HUES48 (cell line): ENCODE data around the gene RAB6C.
A peak's percentile ranks its signal among the peaks of the same experiment; 100 is the strongest.
"Not testable (repeated sequence)": the region's sequence is repeated elsewhere in the genome, so short reads cannot be mapped to it uniquely, and the experiment has no call there.

Source experiments
- H3K27ac ChIP-seq: one replicate; pipeline ENCODE4 v1.7.0; 2013; ENCODE audit warnings: low read depth, low read length, inconsistent platforms
- H3K27me3 ChIP-seq: 2 replicates; pipeline ENCODE4 v1.6.1; 2013; ENCODE audit warnings: mild to moderate bottlenecking, low read length; ENCODE audit not compliant: control insufficient read depth, insufficient read depth
- H3K36me3 ChIP-seq: 2 replicates; pipeline ENCODE4 v1.6.1; 2013; ENCODE audit warnings: low read length; ENCODE audit not compliant: control insufficient read depth, insufficient read depth
- H3K4me1 ChIP-seq: 2 replicates; pipeline ENCODE4 v1.6.1; 2013; ENCODE audit warnings: mild to moderate bottlenecking, low read length; ENCODE audit not compliant: control insufficient read depth, insufficient read depth
- H3K4me3 ChIP-seq: 2 replicates; pipeline ENCODE4 v1.5.1; 2013; ENCODE audit warnings: mild to moderate bottlenecking, low read depth, low read length
- H3K9ac ChIP-seq: 2 replicates; pipeline ENCODE4 v1.6.1; 2013; ENCODE audit warnings: mild to moderate bottlenecking, low read depth, low read length, moderate library complexity
- H3K9me3 ChIP-seq: 2 replicates; pipeline ENCODE4 v1.6.1; 2013; ENCODE audit warnings: low read length; ENCODE audit not compliant: control insufficient read depth, insufficient read depth

The RAB6C gene

DNA sequence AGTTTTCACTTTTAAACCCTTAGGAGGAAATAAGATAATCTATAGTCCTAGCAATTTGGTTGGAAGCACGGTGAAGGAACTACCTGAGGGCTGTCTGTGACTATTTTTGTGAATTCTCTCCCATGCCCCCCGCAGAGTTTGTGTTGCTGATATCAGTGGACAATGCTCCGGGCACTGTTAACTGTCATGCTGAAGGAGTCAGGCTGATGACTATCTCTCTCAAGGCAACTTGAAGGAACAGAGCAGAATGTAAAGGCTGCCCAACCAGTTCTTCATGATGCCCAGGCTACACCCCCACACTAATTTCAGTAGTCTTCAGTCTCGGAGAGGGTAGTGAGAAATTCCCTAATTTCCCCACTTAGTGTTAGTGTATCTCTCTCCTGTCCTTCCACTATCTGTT is 21.6 kb upstream of the RAB6C start:
- no peaks in the 10 kb centered on the region for H3K4me1 ChIP-seq
- H3K9ac ChIP-seq: no peak overlapping the region
- no peak overlapping the region for H3K4me3 ChIP-seq
- H3K27me3 ChIP-seq: no peaks in the 10 kb centered on the region
- no peak overlapping the region for H3K27ac ChIP-seq
- H3K36me3 ChIP-seq: no peaks in the 10 kb centered on the region
- no peaks in the 10 kb centered on the region for H3K9me3 ChIP-seq

- H3K27me3 ChIP-seq, H3K4me1 ChIP-seq, H3K27ac ChIP-seq, H3K4me3 ChIP-seq, H3K36me3 ChIP-seq, H3K9ac ChIP-seq, H3K9me3 ChIP-seq: not testable (repeated sequence)
Observed at GRCh38 chr2:129958736-129959135, 20.7 kb upstream of the RAB6C start.

- H3K27ac ChIP-seq, H3K4me1 ChIP-seq, H3K36me3 ChIP-seq, H3K9ac ChIP-seq, H3K27me3 ChIP-seq, H3K4me3 ChIP-seq, H3K9me3 ChIP-seq: not testable (repeated sequence)
Observed at GRCh38 chr2:129968605-129969004, 10.9 kb upstream of the RAB6C start.

- peaks cover 22% of the 10 kb centered on the region for H3K27me3 ChIP-seq
- no peak overlapping the region for H3K27ac ChIP-seq
- H3K4me1 ChIP-seq: no peaks in the 10 kb centered on the region
- no peak overlapping the region for H3K4me3 ChIP-seq
- no peak overlapping the region for H3K9ac ChIP-seq
- H3K9me3 ChIP-seq: no peaks in the 10 kb centered on the region
- H3K36me3 ChIP-seq: no peaks in the 10 kb centered on the region
Observed at GRCh38 chr2:129975016-129975774, 4.3 kb upstream of the RAB6C start.

- H3K9ac ChIP-seq, H3K36me3 ChIP-seq, H3K4me1 ChIP-seq, H3K9me3 ChIP-seq, H3K4me3 ChIP-seq, H3K27ac ChIP-seq: not testable (repeated sequence)
- peaks cover 35% of the 10 kb centered on the region for H3K27me3 ChIP-seq
Observed at GRCh38 chr2:129976969-129977368, 2.5 kb upstream of the RAB6C start.

- H3K9ac ChIP-seq: no peak overlapping the region
- H3K9me3 ChIP-seq: no peaks in the 10 kb centered on the region
- no peaks in the 10 kb centered on the region for H3K36me3 ChIP-seq
- no peak overlapping the region for H3K4me3 ChIP-seq
- H3K27ac ChIP-seq: no peak overlapping the region
- H3K4me1 ChIP-seq: no peaks in the 10 kb centered on the region
- peaks cover 35% of the 10 kb centered on the region for H3K27me3 ChIP-seq
Observed at GRCh38 chr2:129977986-129978385, 1.5 kb upstream of the RAB6C start.

GRCh38 chr2:129980246-129980645 is 780 bp downstream of the RAB6C start:
- H3K4me3 ChIP-seq: peak overlapping the region; percentile 42
- H3K9ac ChIP-seq, H3K27ac ChIP-seq, H3K4me1 ChIP-seq, H3K36me3 ChIP-seq, H3K9me3 ChIP-seq: not testable (repeated sequence)
- H3K27me3 ChIP-seq: peaks cover 35% of the 10 kb centered on the region

- H3K4me1 ChIP-seq, H3K36me3 ChIP-seq, H3K9ac ChIP-seq, H3K9me3 ChIP-seq, H3K27ac ChIP-seq, H3K4me3 ChIP-seq: not testable (repeated sequence)
- H3K27me3 ChIP-seq: peaks cover 35% of the 10 kb centered on the region
Observed at GRCh38 chr2:129981689-129982088, 2.2 kb downstream of the RAB6C start.

DNA sequence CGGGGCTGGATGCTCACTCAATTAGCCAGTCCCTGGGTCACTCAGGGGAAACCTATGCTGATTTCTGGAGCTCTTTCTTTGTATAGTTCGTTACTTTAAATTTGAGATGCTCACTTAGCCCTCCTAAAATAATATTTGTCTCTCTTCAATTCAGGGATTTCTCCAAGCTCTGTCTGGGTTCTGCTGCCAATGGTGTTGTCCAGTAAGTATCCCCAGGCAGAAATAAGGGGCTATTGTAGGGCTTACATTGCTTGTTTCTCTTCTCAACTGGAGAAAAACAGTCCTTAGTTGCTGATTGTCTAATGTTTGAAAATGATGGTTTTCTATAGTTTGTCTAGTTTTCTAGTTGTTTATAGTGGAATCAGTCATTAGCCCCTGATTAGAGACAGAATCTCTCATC is 5.0 kb downstream of the RAB6C start:
- H3K9ac ChIP-seq: no peak overlapping the region
- no peaks in the 10 kb centered on the region for H3K36me3 ChIP-seq
- no peaks in the 10 kb centered on the region; the same call in 1 of the 2 replicates for H3K9me3 ChIP-seq
- H3K27ac ChIP-seq: no peak overlapping the region
- H3K4me3 ChIP-seq: no peak overlapping the region
- H3K27me3 ChIP-seq: peaks cover 18% of the 10 kb centered on the region
- H3K4me1 ChIP-seq: no peaks in the 10 kb centered on the region

DNA sequence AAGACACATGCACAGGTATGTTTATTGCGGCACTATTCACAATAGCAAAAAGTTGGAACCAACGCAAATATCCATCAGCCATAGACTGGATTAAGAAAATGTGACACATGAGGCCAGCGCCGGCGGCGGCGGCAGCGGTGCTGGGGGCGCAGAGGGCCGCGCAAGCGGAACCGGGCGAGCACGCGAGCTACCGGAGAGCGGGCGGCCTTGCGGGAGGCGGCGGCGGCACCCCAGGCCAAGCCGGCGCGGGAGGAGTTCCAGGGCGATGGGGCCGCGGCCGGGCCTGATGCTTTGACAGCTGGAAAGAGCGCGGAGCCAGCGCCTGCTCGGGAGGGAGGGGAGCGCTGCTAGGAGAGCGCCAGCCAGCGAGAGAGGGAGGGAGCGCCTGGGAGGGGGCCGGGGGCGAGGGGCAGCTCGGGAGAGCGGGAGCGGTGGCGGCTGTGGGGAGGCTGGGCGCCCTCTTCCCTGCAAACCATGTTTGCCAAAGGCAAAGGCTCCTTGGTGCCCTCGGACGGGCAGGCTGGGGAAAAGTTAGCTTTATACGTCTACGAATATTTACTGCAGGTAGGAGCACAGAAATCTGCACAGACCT is 13.0 kb downstream of the RAB6C start:
- not testable (repeated sequence) for H3K9me3 ChIP-seq, H3K4me1 ChIP-seq, H3K9ac ChIP-seq, H3K36me3 ChIP-seq, H3K27ac ChIP-seq
- Histone ChIP-seq H3K27me3 (peaks cover 25% of the 10 kb centered on the region), H3K4me3 (peak overlapping the region; percentile 46; the same call in 1 of the 2 replicates)

GRCh38 chr2:129993151-129993550 is 13.7 kb downstream of the RAB6C start:
- peak overlapping the region; percentile 46; the same call in 1 of the 2 replicates for H3K4me3 ChIP-seq
- H3K27ac ChIP-seq, H3K9me3 ChIP-seq, H3K4me1 ChIP-seq, H3K9ac ChIP-seq, H3K36me3 ChIP-seq: not testable (repeated sequence)
- peaks cover 25% of the 10 kb centered on the region for H3K27me3 ChIP-seq
